H1 (cell line): Measurements from ENCODE around the gene B3GAT2.

Experiments used
- GTF2F1 ChIP-seq: IDR thresholded peaks from 2 replicates; pipeline ENCODE4 v1.6.1; 2012; ENCODE audit warnings: low read depth, low read length, improper control_type of control experiment, borderline replicate concordance
- PHF8 ChIP-seq: fragments of 200-600 bp; sonication (generic); conservative IDR thresholded peaks from 2 replicates; pipeline ENCODE4 v1.7.1; 2012; ENCODE audit warnings: low read depth, mild to moderate bottlenecking, inconsistent platforms, low read length, moderate library complexity
- SIN3A ChIP-seq, 2 experiments: IDR thresholded peaks in 1 of 2; conservative IDR thresholded peaks in 1 of 2; 2 replicates each; pipeline ENCODE4 v1.6.1; 2011 to 2012; ENCODE audit warnings: low read length in 2 of 2, improper control_type of control experiment in 1 of 2, low read depth in 1 of 2, mild to moderate bottlenecking in 1 of 2
- ZNF274 ChIP-seq: IDR thresholded peaks from 2 replicates; pipeline ENCODE4 v1.7.0; 2012; ENCODE audit warnings: low read length, borderline replicate concordance; ENCODE audit errors: extremely low read depth
- TF ChIP-seq, protein P1 (sequence below), 3 experiments: IDR thresholded peaks; 1 replicate in 2 of 3; 2 replicates in 1 of 3; pipeline versions ENCODE4 v1.5.1 to v1.6.1; 2011; ENCODE audit warnings: low read length in 3 of 3, mild to moderate bottlenecking in 3 of 3, inconsistent platforms in 2 of 3, low read depth in 1 of 3, moderate library complexity in 1 of 3; ENCODE audit not compliant: insufficient read depth in 1 of 3; ENCODE audit errors: control extremely low read depth in 1 of 3

DNA sequence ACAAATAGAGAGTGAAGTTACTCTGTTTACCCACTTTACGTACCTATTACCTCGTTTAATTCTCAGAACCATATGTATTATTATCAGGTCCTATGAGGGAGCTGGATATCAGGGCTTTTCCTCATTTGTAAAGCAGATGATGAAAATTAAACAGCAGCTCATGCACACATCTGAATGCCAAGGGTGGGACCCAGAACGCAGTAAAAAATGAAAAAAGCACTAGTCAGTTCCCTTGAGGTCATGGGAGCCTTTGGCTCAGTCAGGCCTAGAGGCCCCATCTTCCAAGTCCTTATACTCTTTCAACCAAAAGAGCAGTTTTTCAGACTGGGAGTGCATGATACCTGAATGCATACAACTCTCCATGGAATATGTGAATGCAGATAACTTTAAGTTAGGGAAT is 23.0 kb downstream of the B3GAT2 start:
- TF ChIP-seq PHF8 (no peak), SIN3A (conservative IDR thresholded peaks at IDR 0.05 in 1 of 2, IDR thresholded peaks at IDR 0.05 in 1 of 2; ENCODE audit: low read depth in 1 of 2, low read length in 2 of 2) (no peak), GTF2F1 (no peak), ZNF274 (no peak)
- TF ChIP-seq, protein P1, sequence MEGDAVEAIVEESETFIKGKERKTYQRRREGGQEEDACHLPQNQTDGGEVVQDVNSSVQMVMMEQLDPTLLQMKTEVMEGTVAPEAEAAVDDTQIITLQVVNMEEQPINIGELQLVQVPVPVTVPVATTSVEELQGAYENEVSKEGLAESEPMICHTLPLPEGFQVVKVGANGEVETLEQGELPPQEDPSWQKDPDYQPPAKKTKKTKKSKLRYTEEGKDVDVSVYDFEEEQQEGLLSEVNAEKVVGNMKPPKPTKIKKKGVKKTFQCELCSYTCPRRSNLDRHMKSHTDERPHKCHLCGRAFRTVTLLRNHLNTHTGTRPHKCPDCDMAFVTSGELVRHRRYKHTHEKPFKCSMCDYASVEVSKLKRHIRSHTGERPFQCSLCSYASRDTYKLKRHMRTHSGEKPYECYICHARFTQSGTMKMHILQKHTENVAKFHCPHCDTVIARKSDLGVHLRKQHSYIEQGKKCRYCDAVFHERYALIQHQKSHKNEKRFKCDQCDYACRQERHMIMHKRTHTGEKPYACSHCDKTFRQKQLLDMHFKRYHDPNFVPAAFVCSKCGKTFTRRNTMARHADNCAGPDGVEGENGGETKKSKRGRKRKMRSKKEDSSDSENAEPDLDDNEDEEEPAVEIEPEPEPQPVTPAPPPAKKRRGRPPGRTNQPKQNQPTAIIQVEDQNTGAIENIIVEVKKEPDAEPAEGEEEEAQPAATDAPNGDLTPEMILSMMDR (IDR thresholded peaks at IDR 0.05; ENCODE audit: control extremely low read depth in 1 of 3, insufficient read depth in 1 of 3, low read depth in 1 of 3, low read length in 3 of 3), result no peak
